IPS-15b (cell line): ENCODE measurements around the gene MEG3.

Experiments used
- H3K27me3 ChIP-seq: one replicate; pipeline ENCODE4 v1.6.1; 2013; ENCODE audit warnings: low read length; ENCODE audit not compliant: control insufficient read depth, insufficient read depth
- H3K36me3 ChIP-seq: one replicate; pipeline ENCODE4 v1.6.1; 2013; ENCODE audit warnings: low read length; ENCODE audit not compliant: control insufficient read depth, insufficient read depth
- H3K4me1 ChIP-seq: one replicate; pipeline ENCODE4 v1.6.1; 2013; ENCODE audit warnings: mild to moderate bottlenecking, low read length; ENCODE audit not compliant: control insufficient read depth, insufficient read depth
- H3K4me3 ChIP-seq: one replicate; pipeline ENCODE4 v1.5.1; 2013; ENCODE audit warnings: low read depth, low read length
- H3K9ac ChIP-seq: one replicate; pipeline ENCODE4 v1.6.1; 2013; ENCODE audit warnings: low read depth, mild to moderate bottlenecking, low read length
- H3K9me3 ChIP-seq: one replicate; pipeline ENCODE4 v1.6.1; 2013; ENCODE audit warnings: mild to moderate bottlenecking, low read length; ENCODE audit not compliant: control insufficient read depth, insufficient read depth

The MEG3 gene

DNA sequence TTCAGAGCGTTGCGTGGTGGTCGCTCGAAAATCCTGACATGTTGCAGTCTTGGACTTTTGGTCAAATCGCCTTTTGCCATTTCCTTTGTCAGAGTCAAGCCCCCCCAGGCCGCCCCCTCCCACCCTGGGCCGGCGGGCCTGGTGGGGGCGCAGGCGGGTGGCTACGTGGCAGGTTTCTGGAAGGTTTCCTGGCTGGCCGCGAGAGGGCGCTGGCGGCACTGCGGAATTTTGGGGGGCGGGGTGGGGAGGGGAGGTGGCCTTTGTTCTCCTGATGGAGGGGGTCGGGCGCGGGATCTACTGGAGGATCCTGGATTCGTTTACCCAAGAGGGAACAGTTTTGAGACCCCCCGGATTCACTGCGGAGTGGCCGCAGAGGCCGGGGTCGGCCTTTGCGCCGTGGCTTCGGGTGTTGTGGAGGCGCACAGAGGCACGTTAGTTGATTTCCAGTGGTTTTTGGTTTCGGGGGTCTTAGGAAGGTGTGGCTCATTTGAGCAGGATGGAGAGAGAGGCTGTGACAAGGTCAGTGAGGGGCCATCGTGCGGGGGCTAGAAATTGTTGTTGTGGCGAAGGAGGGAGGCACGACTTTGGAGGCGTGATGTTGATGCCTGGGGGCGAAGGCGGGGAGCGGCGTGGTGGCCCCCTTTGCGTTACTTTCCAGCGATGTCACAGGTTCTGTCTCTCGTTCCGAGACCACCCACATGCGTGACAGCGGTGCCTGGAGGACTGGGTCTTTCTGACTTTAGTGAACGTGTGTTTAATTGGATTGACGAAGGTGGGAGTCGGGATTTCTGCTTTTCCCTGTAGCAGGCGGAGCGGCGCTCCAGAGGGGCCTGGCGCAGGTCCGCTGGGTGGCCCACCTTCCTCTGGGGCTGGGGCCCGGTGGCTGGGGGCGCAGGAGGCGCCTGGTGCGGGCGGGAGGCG is 1.4 kb downstream of the MEG3 start:
- H3K9me3 ChIP-seq = no peaks in the 10 kb centered on the region
- H3K36me3 ChIP-seq = no peaks in the 10 kb centered on the region
- no peaks in the 10 kb centered on the region for H3K27me3 ChIP-seq
- no peak overlapping the region for H3K4me3 ChIP-seq
- no peak overlapping the region for H3K9ac ChIP-seq
- peaks cover 3% of the 10 kb centered on the region for H3K4me1 ChIP-seq

GRCh38 chr14:100828031-100828769 is 2.3 kb downstream of the MEG3 start:
- H3K4me3 ChIP-seq = no peak overlapping the region
- no peak overlapping the region for H3K9ac ChIP-seq
- peaks cover 3% of the 10 kb centered on the region for H3K4me1 ChIP-seq
- no peaks in the 10 kb centered on the region for H3K36me3 ChIP-seq
- H3K9me3 ChIP-seq = no peaks in the 10 kb centered on the region
- H3K27me3 ChIP-seq = no peaks in the 10 kb centered on the region

GRCh38 chr14:100830681-100831080 is 4.8 kb downstream of the MEG3 start:
- no peaks in the 10 kb centered on the region for H3K27me3 ChIP-seq
- H3K9ac ChIP-seq = no peak overlapping the region
- H3K36me3 ChIP-seq = no peaks in the 10 kb centered on the region
- H3K9me3 ChIP-seq = no peaks in the 10 kb centered on the region
- peaks cover 3% of the 10 kb centered on the region for H3K4me1 ChIP-seq
- no peak overlapping the region for H3K4me3 ChIP-seq

DNA sequence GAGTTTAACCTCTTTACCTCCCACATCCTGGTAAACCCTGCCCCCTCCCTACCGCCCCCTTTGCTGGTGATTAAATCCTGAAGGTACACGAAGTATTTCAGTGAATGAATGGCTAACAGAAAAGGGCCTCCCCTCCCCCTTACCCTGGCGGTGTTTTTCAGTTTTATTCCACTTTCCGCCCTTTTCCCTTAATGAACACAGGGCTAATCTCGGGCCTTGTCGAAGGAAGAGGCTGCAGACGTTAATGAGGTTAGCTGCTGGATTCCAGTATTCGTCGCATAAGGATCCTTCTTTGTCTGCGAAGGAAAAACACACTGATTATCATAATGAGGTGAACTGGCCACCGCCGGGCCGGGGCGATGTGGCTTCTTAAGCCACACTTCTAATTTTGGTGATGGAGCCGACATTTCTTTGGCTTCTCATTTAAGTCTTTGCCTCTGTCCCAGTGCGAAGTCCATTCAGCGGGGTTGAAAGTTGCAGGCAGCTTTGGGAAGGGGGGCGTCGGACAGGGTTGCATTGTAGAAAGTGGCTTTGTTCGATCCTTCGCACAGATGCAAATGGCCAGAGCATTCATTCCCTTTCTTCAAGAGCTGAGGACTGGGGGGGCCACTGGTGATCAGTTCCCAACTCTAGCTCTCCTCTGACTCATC is 6.5 kb downstream of the MEG3 start:
- Histone ChIP-seq H3K27me3 (no peaks in the 10 kb centered on the region), H3K9ac (no peak overlapping the region), H3K4me1 (peaks cover 3% of the 10 kb centered on the region), H3K36me3 (no peaks in the 10 kb centered on the region), H3K9me3 (no peaks in the 10 kb centered on the region), H3K4me3 (no peak overlapping the region)

GRCh38 chr14:100834082-100834793 is 8.3 kb downstream of the MEG3 start:
- Histone ChIP-seq H3K36me3 (no peaks in the 10 kb centered on the region), H3K4me1 (peaks cover 3% of the 10 kb centered on the region), H3K27me3 (no peaks in the 10 kb centered on the region), H3K4me3 (no peak overlapping the region), H3K9me3 (no peaks in the 10 kb centered on the region), H3K9ac (no peak overlapping the region)

DNA sequence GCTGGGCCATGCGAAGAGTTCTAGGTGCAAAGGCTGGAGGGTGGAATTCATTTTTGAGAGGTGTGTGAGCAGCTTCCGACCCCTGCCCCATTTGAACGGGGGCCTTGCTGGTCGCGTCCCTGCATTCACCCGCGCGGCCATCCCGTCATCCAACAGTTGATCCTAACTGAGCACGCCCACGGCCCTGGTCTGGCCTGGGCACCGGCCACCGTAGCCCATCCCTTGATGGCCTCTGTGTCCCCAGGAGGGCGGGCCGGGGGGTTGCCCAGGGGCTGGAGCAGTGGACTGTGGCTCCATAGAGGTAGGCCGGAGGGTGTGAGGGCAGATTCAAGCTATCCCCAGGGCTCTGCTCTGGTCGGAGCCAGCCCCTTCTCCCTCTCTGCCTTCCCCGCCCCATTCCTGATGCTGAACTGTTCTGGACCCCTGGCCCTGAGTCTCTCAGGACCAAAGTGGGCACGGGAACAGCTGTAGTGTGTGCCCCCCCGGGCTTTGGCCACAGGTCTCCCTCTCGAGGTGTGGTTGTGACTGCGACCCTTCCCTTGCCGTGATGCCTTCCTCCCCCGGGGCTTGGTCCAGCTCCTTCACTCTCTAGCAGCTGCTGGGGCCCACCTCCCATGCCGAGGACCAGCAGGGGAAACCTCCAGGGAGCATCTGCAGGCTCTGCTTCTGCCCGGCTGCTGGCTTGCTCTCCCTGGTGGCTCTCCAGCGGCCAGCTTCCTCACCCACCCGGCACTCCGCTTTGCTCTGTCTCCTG is 9.1 kb downstream of the MEG3 start:
- H3K9me3 ChIP-seq = no peaks in the 10 kb centered on the region
- no peaks in the 10 kb centered on the region for H3K36me3 ChIP-seq
- H3K4me3 ChIP-seq = no peak overlapping the region
- H3K27me3 ChIP-seq = no peaks in the 10 kb centered on the region
- H3K4me1 ChIP-seq = peaks cover 3% of the 10 kb centered on the region
- no peak overlapping the region for H3K9ac ChIP-seq

DNA sequence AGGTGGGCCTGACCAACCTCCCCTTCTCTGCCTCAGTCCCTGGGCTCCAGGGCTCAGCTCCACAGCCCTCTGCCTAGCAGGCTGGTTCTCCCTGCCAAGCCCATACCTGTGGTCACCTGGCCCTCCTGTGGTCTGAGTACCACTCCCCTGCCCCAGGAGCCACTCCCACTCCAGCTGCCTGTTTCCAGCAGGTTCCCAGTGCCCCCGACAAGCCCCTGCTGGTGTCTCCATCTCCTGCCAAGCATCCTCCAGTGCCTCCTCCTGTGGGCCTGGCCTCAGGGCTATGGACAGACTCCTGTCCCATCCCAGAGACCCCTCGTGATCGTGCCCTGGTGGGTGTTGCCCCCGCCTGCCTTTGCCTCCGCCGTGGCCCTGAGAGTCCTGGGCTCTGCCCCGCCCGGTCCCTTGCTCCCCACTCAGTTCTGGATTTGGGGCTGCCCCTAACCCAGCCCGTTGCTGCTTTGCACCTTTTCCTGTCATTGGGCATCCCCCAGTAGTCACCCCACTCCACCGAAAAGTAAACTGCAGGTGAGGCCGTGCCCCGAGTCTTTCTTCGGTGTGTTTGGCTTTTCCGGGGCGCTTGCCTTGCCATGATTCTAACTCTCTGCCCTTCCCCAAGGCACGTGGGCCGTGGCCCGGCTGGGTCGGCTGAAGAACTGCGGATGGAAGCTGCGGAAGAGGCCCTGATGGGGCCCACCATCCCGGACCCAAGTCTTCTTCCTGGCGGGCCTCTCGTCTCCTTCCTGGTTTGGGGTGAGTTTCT is 9.8 kb downstream of the MEG3 start:
- H3K4me3 ChIP-seq = no peak overlapping the region
- H3K4me1 ChIP-seq = no peaks in the 10 kb centered on the region
- no peak overlapping the region for H3K9ac ChIP-seq
- no peaks in the 10 kb centered on the region for H3K9me3 ChIP-seq
- H3K27me3 ChIP-seq = no peaks in the 10 kb centered on the region
- no peaks in the 10 kb centered on the region for H3K36me3 ChIP-seq

DNA sequence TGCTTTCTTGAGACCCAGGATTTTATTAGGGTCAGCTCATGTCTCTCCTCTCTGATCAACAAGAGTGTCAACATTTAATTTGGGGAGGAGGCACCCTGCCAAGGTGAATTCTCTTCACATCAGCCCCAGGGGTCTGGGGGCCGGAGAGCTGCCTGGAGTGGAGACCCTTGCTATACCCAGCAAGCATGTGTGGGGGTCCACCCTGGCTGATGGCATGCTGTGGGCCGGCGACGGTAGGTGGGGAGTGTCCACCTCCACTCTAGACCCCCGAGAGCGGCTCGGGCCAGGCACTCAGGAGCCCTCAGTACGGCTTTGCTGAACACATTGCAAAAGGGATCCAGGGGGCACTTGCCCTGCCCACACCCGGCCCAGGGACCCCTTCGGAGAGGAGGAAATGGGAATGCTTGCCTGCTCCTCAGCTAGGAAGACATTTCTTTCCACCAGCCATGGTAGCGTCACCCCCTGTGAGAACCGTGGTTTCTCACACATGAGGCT is 10.4 kb downstream of the MEG3 start:
- Histone ChIP-seq H3K4me1 (no peaks in the 10 kb centered on the region), H3K9ac (no peak overlapping the region), H3K4me3 (no peak overlapping the region), H3K36me3 (no peaks in the 10 kb centered on the region), H3K9me3 (no peaks in the 10 kb centered on the region), H3K27me3 (no peaks in the 10 kb centered on the region)

DNA sequence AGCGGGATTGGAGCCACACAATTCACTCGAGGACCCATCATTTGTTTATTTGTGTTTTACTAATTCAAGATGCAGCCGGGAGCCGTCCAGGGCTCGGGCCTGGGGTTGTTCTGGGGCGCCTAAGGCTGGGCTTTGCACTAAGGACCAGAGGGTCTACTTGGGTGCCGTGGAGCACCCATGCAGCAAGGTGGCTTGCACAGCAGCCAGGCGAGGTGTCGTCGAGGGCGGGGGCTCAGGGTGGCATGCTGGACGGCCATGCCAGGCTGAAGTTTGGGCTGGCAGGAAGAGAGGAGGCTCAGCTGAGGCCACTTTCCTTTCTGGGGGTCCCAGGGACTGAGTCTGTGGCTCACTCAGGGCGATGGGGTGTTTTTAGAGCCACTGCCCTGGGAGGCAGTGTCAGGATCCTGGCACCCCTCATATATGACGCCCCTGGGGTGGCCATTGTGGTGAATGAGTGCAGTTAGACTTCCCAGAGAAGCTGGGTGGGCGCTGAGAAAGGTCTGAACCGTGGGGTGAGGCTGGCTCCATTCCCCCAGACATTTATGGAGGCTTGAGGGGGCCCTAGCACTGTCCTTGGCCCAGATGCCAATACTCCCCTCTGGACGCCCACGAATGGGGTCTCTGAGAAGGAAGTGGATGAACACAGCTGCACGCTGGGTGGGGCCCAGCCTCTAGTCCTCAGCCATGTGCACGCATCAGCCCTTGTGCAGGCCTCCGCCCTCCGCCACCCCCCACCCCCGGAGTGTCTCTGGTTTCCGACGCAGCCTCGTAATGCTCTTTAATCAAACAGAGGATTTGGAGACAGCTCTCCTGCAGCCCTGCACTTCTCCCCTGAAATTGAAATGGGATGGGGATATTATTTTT is 11.3 kb downstream of the MEG3 start:
- no peaks in the 10 kb centered on the region for H3K9me3 ChIP-seq
- H3K4me1 ChIP-seq = no peaks in the 10 kb centered on the region
- H3K4me3 ChIP-seq = no peak overlapping the region
- H3K27me3 ChIP-seq = no peaks in the 10 kb centered on the region
- no peaks in the 10 kb centered on the region for H3K36me3 ChIP-seq
- no peak overlapping the region for H3K9ac ChIP-seq
